ENCODE results near the gene PXMP2.
A peak's percentile ranks its signal among the peaks of the same experiment; 100 is the strongest.

Gene PXMP2

DNA sequence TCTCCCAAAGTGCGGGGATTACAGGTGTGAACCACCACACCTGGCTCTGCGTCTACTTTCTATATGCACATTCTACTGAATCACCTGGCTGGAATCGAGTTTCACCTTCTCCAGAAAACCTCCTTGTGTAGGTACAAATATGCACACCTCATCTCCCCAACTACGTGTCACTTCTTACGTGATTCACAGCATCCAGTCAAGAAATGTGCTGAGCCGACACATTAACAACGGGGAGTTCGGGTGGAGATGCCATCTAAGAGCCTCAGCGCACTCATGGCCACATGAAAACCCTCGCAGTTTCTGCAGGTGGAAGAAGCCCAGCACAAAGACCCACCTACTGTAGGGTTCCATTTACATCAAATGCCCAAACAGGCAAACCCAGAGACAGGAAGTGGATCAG is 39.5 kb upstream of the PXMP2 start:
- Histone ChIP-seq H3K36me3 (ENCODE audit: control insufficient read depth in 2 of 2, insufficient read depth in 2 of 2, low read length in 2 of 2) (peaks cover 42 to 55% of the 10 kb centered on the region in 2 donors), H3K27me3 (ENCODE audit: control insufficient read depth in 2 of 2, insufficient read depth in 2 of 2, low read length in 2 of 2) (no peaks in the 10 kb centered on the region), H3K27ac (ENCODE audit: low read depth in 2 of 2, low read length in 2 of 2) (no peak overlapping the region), H3K9me3 (ENCODE audit: control insufficient read depth in 2 of 2, low read length in 2 of 2) (no peaks in the 10 kb centered on the region), H3K4me1 (ENCODE audit: control insufficient read depth in 2 of 2, insufficient read depth in 2 of 2, low read length in 2 of 2) (peaks cover 4 to 19% of the 10 kb centered on the region in 2 donors), H3K9ac (ENCODE audit: low read depth in 1 of 2, low read length in 2 of 2) (no peak overlapping the region), H3K4me3 (ENCODE audit: low read length in 2 of 2) (no peak overlapping the region)

DNA sequence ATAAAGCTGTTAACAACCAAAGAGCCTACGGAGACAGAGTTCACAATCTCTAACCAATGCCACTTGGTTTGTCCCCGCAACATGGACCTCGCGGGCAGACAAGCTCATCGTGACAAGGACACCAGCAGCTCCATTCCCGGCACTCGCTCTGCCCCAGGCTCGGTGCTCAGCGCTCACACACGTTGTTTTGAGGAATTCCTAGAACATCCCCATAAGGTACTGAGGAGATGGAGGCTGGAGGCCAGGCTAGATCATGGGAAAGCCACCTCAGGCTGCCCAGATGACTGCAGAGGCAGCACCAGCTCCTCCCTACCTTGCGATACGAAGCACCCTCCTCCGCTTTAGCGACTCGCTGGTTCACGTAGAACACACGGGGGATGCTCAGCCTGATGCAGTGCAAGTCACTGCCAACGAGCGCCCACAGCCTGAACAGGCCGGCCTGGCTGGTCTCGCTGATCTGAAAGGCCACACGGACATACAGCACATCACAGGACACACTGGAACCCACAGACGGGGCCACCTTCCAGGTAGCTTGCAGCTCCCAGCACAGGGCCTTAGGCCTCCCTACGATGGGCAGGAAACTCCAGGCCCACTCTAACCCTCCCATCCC is 38.7 kb upstream of the PXMP2 start:
- Histone ChIP-seq H3K27ac (ENCODE audit: low read depth in 2 of 2, low read length in 2 of 2) (peak overlapping the region in 1 of 2 donors; percentile 68), H3K4me3 (ENCODE audit: low read length in 2 of 2) (peak overlapping the region in 1 of 2 donors; percentile 40), H3K9me3 (ENCODE audit: control insufficient read depth in 2 of 2, low read length in 2 of 2) (no peaks in the 10 kb centered on the region), H3K27me3 (ENCODE audit: control insufficient read depth in 2 of 2, insufficient read depth in 2 of 2, low read length in 2 of 2) (no peaks in the 10 kb centered on the region), H3K9ac (ENCODE audit: low read depth in 1 of 2, low read length in 2 of 2) (no peak overlapping the region), H3K36me3 (ENCODE audit: control insufficient read depth in 2 of 2, insufficient read depth in 2 of 2, low read length in 2 of 2) (peaks cover 34 to 49% of the 10 kb centered on the region in 2 donors), H3K4me1 (ENCODE audit: control insufficient read depth in 2 of 2, insufficient read depth in 2 of 2, low read length in 2 of 2) (peaks cover 4 to 19% of the 10 kb centered on the region in 2 donors)

DNA sequence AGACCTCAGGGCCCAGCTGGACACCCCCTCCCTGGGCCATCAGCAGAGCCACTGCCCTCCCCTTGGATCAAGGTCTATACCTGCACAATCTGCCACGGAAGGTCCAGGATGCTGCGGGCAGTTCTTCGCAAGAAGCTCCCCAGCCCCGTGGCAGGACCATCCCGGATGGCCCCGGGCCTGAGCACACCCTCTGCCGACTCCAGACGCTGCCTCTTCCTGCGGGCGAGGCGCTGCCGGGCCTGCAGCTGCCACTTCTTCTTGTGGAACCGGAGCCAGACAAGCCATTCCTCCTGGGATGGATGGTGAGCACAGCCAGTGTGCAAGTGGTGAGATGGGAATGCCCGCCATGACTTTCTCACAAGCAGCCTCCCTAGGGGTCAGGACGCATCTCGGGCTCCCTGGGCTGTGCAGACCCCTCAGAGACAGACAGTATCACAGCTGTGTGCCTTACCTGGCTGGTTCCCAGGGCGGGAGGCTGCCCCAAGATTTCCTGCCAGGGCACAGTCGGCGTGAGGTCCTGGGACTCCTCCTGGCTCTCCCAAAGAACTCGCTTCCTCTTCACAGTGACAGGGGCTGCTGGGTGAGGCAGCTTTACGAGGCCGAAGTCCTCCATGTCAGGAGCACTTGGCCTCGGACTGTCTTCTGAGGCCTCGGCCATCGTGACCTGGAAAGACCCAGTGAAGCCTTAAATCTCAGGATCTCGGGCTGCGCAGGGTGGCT is 38.0 kb upstream of the PXMP2 start:
- no peaks in the 10 kb centered on the region for H3K9me3 ChIP-seq (ENCODE audit: control insufficient read depth in 2 of 2, low read length in 2 of 2)
- H3K27ac ChIP-seq (ENCODE audit: low read depth in 2 of 2, low read length in 2 of 2) = peak overlapping the region; percentile 67 to 68
- H3K4me3 ChIP-seq (ENCODE audit: low read length in 2 of 2) = peak overlapping the region in 1 of 2 donors; percentile 40
- H3K9ac ChIP-seq (ENCODE audit: low read depth in 1 of 2, low read length in 2 of 2) = peak overlapping the region in 1 of 2 donors; percentile 19
- H3K36me3 ChIP-seq (ENCODE audit: control insufficient read depth in 2 of 2, insufficient read depth in 2 of 2, low read length in 2 of 2) = peaks cover 32 to 47% of the 10 kb centered on the region in 2 donors
- H3K4me1 ChIP-seq (ENCODE audit: control insufficient read depth in 2 of 2, insufficient read depth in 2 of 2, low read length in 2 of 2) = peaks cover 4 to 19% of the 10 kb centered on the region in 2 donors
- H3K27me3 ChIP-seq (ENCODE audit: control insufficient read depth in 2 of 2, insufficient read depth in 2 of 2, low read length in 2 of 2) = no peaks in the 10 kb centered on the region

DNA sequence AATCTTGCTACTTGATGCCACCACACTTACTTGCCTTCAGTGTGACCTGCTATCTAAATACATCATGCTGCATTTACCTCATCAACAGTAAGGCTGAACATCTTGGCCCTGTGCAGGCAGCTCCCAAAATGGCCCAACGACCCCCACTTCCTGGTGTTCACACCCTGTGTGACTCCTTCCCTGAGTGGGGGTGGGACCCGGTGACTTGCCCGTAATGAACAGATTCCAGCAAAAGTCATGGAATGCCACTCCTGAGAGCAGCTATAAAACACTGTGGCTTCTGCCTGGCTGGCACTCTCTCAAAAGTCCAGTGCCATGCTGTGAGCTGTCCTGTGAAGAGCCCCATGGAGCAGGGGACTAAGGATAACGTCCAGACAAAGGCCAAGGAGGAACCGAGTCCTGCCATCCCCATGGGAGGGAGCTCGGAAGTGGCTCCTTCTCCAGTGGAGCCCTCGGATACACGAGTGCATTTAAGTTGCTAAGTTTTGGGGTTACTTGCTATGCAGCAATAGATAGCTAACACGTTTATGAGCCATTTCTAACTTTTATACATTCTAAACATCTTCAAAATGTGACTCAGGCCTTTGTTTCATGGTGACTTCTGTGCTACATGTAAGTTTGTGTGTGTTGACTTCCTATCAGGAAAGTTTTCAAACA is 35.8 kb upstream of the PXMP2 start:
- Histone ChIP-seq H3K9ac (ENCODE audit: low read depth in 1 of 2, low read length in 2 of 2) (no peak overlapping the region), H3K4me3 (ENCODE audit: low read length in 2 of 2) (no peak overlapping the region), H3K27ac (ENCODE audit: low read depth in 2 of 2, low read length in 2 of 2) (no peak overlapping the region), H3K27me3 (ENCODE audit: control insufficient read depth in 2 of 2, insufficient read depth in 2 of 2, low read length in 2 of 2) (no peaks in the 10 kb centered on the region), H3K4me1 (ENCODE audit: control insufficient read depth in 2 of 2, insufficient read depth in 2 of 2, low read length in 2 of 2) (peaks cover 4 to 19% of the 10 kb centered on the region in 2 donors), H3K36me3 (ENCODE audit: control insufficient read depth in 2 of 2, insufficient read depth in 2 of 2, low read length in 2 of 2) (peaks cover 28 to 53% of the 10 kb centered on the region in 2 donors), H3K9me3 (ENCODE audit: control insufficient read depth in 2 of 2, low read length in 2 of 2) (no peaks in the 10 kb centered on the region)

DNA sequence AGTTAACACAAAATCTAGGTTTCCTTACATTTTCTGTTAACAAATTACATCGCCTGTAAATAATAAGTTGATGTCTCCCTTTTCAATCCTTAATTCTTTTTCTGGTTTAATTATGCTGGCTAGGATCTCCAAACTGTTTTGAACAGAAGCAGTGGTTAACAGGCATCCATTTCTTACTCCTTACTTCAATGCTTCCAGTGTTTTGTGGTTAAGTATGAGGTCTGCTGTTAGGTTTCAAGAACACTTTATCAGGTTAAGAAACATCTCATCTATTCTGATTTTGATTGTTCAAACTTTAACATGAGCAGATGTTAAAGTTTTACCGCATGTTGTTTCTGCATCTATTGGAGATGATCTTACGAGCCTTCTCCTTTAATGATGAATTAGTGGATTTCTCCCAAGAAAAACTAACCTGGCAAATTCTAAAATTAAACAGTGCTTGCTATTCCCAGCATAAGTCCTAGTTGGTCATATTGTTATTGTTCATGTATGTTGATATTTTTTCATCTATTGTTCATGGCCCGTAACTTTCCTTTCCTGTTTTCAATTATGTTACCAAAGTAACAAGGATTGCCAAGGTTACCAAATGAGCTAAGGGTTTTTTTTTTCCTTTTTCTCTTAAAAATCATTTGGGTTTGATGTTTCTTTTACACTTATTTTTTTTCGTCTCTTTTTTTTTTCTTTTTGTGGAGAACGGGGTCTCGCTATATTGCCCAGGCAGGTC is 33.7 kb upstream of the PXMP2 start:
- Histone ChIP-seq H3K27ac (ENCODE audit: low read depth in 2 of 2, low read length in 2 of 2) (no peak overlapping the region), H3K36me3 (ENCODE audit: control insufficient read depth in 2 of 2, insufficient read depth in 2 of 2, low read length in 2 of 2) (peaks cover 33 to 61% of the 10 kb centered on the region in 2 donors), H3K27me3 (ENCODE audit: control insufficient read depth in 2 of 2, insufficient read depth in 2 of 2, low read length in 2 of 2) (no peaks in the 10 kb centered on the region), H3K4me1 (ENCODE audit: control insufficient read depth in 2 of 2, insufficient read depth in 2 of 2, low read length in 2 of 2) (peaks cover 4 to 14% of the 10 kb centered on the region in 2 donors), H3K4me3 (ENCODE audit: low read length in 2 of 2) (no peak overlapping the region), H3K9me3 (ENCODE audit: control insufficient read depth in 2 of 2, low read length in 2 of 2) (no peaks in the 10 kb centered on the region), H3K9ac (ENCODE audit: low read depth in 1 of 2, low read length in 2 of 2) (no peak overlapping the region)

DNA sequence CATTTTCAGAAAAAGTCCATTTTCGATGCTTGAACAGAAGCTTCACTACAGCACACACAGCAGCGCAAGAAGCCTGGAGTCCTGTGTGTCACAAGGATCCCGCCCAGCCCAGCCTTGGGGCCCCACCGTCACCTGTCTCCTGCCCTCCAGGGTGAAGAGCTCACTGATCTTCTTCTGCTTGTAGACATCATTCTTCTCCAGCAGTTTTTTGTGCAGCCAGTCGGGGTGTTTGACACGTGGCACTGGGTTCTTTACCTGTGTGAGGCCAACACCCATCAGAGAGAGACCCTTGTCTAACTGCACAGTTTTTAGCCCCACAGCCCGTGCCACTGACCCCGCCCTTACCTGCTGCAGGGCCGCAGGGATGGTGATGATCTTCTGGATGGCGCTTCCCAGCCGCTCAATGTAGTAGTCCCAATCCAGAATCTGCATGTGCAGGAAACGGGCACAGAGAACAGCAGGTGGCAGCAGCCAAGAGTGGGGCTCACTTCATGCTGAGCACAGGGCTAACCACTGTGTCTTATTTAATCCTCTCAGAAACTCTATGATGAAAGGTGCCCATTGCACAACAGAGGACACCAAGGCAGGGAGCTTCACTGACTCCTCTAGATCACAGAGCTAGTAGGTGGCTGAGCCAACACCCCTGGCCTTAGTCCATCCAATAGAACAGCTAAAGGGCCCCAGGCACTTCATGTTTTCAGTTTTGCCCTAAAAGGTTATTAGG is 30.2 kb upstream of the PXMP2 start:
- H3K9me3 ChIP-seq (ENCODE audit: control insufficient read depth in 2 of 2, low read length in 2 of 2) = no peaks in the 10 kb centered on the region
- no peaks in the 10 kb centered on the region for H3K27me3 ChIP-seq (ENCODE audit: control insufficient read depth in 2 of 2, insufficient read depth in 2 of 2, low read length in 2 of 2)
- peaks cover 48 to 73% of the 10 kb centered on the region in 2 donors for H3K36me3 ChIP-seq (ENCODE audit: control insufficient read depth in 2 of 2, insufficient read depth in 2 of 2, low read length in 2 of 2)
- no peak overlapping the region for H3K27ac ChIP-seq (ENCODE audit: low read depth in 2 of 2, low read length in 2 of 2)
- no peak overlapping the region for H3K4me3 ChIP-seq (ENCODE audit: low read length in 2 of 2)
- no peaks in the 10 kb centered on the region for H3K4me1 ChIP-seq (ENCODE audit: control insufficient read depth in 2 of 2, insufficient read depth in 2 of 2, low read length in 2 of 2)
- H3K9ac ChIP-seq (ENCODE audit: low read depth in 1 of 2, low read length in 2 of 2) = no peak overlapping the region

DNA sequence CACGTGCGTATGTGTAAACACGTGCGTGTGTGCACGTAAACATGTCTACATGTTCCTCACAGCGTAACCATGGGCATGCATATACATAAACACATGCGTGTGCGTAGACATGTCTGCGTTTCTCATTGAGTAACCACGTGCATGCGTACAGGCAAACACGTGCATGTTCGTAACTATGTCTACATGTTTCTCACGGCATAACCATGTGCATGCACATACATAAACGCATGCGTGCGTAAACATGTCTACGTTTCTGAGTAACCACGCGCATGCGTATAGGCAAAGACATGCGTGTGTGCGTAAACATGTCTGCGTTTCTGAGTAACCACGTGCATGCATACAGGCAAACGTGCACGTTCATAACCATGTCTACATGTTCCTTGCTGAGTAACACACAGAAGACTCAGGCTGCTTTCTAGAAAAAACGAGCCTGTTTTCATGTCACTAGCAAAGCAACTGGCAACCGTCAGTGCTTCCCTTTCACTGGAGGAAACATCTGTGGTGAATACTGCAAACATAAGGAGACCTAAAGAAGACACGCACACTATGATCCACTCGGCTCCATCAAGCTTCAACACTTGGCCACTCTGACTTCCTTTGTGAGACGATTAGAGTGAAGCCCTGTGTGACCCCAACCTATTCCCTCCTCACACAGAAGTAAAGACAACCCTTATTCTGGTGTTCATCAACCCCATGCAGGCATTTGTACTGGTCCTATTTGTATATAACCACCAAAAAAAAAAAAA is 29.1 kb upstream of the PXMP2 start:
- no peaks in the 10 kb centered on the region for H3K27me3 ChIP-seq (ENCODE audit: control insufficient read depth in 2 of 2, insufficient read depth in 2 of 2, low read length in 2 of 2)
- no peaks in the 10 kb centered on the region for H3K4me1 ChIP-seq (ENCODE audit: control insufficient read depth in 2 of 2, insufficient read depth in 2 of 2, low read length in 2 of 2)
- H3K9ac ChIP-seq (ENCODE audit: low read depth in 1 of 2, low read length in 2 of 2) = no peak overlapping the region
- H3K36me3 ChIP-seq (ENCODE audit: control insufficient read depth in 2 of 2, insufficient read depth in 2 of 2, low read length in 2 of 2) = peaks cover 56 to 79% of the 10 kb centered on the region in 2 donors
- no peak overlapping the region for H3K4me3 ChIP-seq (ENCODE audit: low read length in 2 of 2)
- H3K27ac ChIP-seq (ENCODE audit: low read depth in 2 of 2, low read length in 2 of 2) = no peak overlapping the region
- no peaks in the 10 kb centered on the region for H3K9me3 ChIP-seq (ENCODE audit: control insufficient read depth in 2 of 2, low read length in 2 of 2)

DNA sequence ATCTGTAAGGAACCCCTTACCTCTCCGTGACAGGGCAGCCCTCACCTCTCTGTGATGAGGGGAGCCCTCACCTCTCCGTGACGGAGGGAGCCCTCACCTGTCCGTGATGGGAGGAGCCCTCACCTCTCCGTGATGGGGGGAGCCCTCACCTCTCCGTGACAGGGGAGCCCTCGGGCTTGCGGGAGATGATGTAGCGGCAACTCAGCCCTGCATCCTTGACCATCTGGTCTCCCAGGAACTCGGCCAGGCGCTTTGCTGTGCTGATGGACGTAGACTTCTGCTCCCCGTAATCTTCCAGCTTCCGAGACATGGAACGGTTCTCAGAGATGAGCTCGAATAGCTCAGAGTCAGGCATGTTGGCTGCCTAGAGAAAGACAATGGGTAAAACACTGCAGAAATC is 28.2 kb upstream of the PXMP2 start:
- no peaks in the 10 kb centered on the region for H3K4me1 ChIP-seq (ENCODE audit: control insufficient read depth in 2 of 2, insufficient read depth in 2 of 2, low read length in 2 of 2)
- H3K9me3 ChIP-seq (ENCODE audit: control insufficient read depth in 2 of 2, low read length in 2 of 2) = no peaks in the 10 kb centered on the region
- H3K36me3 ChIP-seq (ENCODE audit: control insufficient read depth in 2 of 2, insufficient read depth in 2 of 2, low read length in 2 of 2) = peaks cover 63 to 80% of the 10 kb centered on the region in 2 donors

DNA sequence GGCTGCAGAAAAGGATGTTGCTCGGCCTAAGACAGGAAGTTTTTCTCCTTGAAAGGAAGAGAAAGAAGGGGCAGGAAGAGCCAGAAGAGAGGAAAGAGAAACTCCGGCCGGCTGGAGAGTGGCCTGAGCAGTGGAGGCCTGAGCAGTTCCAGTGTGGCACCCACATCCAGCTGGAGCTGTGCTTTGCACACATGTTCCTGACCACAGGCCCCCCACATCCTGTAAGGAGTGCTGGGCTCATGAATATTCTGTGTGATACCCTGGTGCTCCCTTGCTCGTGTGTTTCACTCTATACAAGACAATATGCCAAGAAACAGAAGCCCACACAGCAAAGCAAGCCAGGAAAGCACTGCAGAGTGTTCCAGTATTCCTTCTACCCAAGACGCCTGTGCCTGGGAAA is 27.3 kb upstream of the PXMP2 start:
- Histone ChIP-seq H3K36me3 (ENCODE audit: control insufficient read depth in 2 of 2, insufficient read depth in 2 of 2, low read length in 2 of 2) (peaks cover 66 to 80% of the 10 kb centered on the region in 2 donors), H3K27me3 (ENCODE audit: control insufficient read depth in 2 of 2, insufficient read depth in 2 of 2, low read length in 2 of 2) (no peaks in the 10 kb centered on the region), H3K9ac (ENCODE audit: low read depth in 1 of 2, low read length in 2 of 2) (no peak overlapping the region), H3K27ac (ENCODE audit: low read depth in 2 of 2, low read length in 2 of 2) (no peak overlapping the region), H3K4me3 (ENCODE audit: low read length in 2 of 2) (no peak overlapping the region), H3K9me3 (ENCODE audit: control insufficient read depth in 2 of 2, low read length in 2 of 2) (no peaks in the 10 kb centered on the region), H3K4me1 (ENCODE audit: control insufficient read depth in 2 of 2, insufficient read depth in 2 of 2, low read length in 2 of 2) (no peaks in the 10 kb centered on the region)

More for the DNA sequence above, 28.2 kb upstream of the PXMP2 start:
- Histone ChIP-seq H3K4me3 (ENCODE audit: low read length in 2 of 2) (no peak overlapping the region), H3K27me3 (ENCODE audit: control insufficient read depth in 2 of 2, insufficient read depth in 2 of 2, low read length in 2 of 2) (no peaks in the 10 kb centered on the region), H3K27ac (ENCODE audit: low read depth in 2 of 2, low read length in 2 of 2) (no peak overlapping the region), H3K9ac (ENCODE audit: low read depth in 1 of 2, low read length in 2 of 2) (no peak overlapping the region)
